Ecto neural progenitor cell (in vitro differentiated cells): Measurements from ENCODE around the gene LCE1E.

Experiments used
- DNase-seq: peaks from one replicate; pipeline ENCODE4 v3.0.0-alpha.2; 2018; ENCODE audit warnings: low spot score

Gene LCE1E, protein sequence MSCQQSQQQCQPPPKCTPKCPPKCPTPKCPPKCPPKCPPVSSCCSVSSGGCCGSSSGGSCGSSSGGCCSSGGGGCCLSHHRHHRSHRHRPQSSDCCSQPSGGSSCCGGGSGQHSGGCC

DNA sequence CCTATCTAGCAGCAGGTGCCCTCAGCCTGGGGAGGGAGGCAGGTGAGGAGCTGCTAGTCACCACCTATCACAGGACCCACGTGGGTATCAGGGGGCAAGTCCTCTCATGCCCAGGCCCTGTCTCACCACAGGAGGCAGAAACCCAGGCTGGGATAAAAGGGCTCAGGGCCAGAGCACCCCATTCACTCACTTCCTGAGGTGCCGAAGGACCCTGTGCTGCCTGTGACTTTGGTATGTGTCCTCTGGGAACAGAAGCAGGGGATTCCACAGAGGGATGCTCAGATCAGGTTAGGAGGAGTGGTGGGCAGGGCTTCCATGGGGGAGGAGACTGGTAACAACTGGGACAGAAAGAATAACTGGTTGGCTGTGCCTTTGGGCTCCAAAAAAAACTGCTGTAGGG, at the start of gene LCE1E:
Gene LCE1E (plus strand): TSS at position 181 of the 400 bp plus-strand sequence. CDS start 1,043 bp downstream, outside the sequence.
- no peak for DNase-seq

DNA sequence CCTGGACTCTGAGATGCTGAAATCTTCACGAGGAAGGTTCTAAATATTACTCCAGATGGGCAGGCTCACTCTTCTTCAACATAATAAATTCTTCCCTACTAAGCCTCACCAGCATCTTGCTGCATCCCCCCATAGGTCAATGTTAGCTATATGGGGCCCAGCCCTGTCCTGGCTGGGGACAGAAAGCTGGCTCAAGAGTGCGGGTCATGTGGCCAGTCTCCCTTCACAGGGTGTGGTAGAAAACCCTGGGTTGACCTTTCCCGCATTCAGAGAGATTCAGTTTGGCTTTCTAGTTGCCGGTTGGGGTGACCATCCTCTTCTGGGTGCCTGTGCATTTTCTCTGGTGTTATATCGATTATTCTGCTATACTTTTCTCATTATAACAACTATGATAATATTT, 48.1 kb upstream of the LCE1E start:
- DNase-seq = no peak

DNA sequence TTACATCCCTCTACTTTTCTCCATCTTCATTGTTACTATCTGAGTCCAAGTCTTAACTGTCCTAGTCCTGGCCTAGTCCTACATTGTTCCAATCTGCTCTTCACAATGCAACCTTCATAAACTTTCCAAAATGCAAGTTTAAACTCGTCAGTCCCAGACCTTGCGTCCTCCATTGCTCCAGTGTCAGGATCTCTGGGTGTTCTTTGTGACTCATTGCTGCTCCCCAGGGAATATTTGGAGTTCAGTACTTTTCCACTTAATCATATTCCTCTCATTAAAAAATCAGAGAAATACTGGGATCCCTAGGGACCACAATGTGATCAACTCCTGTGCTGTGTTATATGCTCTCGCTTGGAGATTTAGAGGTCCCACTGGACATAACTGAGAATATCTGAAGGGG, 46.2 kb upstream of the LCE1E start:
- DNase-seq = no peak

DNA sequence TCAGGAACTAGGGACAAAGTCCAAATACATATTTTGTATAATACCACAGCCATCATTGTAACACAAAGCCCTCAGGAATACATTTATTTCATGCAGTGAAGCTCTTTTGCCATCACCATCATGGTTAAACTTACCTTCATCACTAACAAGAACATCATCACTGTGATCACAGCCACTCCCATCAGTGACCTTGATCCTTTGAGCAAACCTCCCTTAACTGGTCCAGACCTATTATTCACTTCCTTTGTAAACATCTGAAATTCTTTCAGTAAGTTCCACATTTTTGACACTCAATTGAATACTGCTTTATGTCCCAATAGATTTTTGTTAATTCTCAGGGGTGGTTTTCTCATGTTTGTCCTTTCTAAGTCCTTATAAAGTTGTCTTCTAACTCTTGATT, 44.4 kb upstream of the LCE1E start:
- no peak for DNase-seq

DNA sequence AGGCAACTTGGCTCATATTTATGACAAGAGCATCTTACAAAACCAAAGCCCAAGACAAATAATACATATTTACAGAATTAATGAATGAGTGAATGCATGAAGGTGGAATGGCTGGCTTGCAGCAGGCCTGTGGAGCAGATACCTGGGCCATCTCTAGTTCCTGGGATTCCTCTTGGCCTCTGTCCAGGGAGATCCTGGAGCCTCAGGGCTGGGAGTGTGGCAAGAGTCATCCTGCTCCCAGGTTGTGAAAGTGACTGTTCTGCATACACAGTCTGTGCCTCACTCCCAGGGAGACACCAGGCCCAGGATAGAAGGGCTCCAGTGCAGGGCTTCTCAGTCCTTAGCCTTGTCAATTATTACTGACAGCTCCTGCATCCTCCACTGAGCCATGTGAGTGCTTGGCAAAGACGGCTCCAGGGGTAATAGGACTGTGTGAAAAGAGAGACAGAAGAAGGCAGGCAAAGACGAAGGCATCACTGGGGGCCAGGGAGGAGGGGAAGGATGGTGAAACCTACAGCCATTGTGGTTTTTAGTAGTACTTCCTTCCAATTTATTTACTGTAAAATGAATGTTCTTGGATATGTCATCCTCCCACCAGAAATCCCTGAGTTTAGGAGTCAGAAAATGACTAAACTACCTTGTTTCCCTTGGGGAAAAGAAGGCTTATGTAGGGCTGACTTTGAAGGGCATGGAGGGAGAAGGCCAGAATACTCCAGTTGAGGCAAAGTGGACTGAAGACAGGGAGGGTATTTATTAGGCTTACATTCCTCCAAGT, 42.5 kb upstream of the LCE1E start:
- no peak for DNase-seq

DNA sequence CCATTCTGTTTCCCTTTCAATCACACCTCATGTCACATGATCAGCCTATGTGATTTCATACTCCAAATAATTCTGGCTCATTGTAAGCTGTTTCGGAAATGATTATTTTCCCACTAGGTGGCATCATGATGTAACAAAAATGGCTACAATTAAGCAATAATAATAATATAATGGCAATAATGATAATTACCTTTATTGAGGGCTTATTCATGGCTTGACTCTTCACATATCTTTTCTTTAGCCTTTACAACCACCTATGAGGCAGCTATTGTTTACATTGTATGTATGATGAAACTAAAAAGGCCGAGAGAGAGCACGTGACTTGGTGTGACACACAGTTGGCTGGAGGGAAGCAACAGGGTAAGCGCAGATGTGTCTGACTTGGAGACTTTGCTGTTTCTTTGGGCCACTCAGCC, 40.8 kb upstream of the LCE1E start:
- no peak for DNase-seq

DNA sequence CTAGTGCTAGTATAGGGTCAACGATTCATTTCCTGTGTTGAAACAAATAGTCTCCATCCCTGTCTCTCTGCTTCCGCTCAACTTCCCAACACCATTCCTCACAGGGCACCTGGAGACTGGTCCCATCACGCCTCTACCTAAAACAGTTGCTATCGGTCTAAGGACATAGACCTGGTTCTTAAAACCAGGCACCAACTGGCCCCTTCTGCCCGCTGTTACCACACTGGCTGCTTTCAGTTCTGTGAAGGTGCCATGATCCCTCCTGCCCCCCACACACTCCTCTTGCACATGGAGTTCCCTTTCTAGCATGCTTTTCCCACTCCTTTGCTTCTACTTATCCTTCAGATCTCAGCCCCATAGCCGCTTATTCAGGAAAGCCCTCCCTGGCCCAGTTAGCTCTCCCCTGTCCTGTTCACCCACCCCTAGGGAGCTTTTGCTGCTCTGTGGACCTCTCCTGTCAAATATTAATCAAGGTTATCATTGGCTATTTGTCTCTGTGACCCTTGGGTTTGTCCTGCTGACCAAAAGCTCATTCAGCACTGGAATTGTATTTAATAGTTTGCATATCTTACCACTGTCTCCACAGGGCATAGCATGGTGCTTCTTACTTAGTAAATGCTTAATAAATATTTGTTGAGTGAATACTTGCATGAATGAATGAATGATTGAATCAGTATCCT, 40.2 kb upstream of the LCE1E start:
- no peak for DNase-seq

DNA sequence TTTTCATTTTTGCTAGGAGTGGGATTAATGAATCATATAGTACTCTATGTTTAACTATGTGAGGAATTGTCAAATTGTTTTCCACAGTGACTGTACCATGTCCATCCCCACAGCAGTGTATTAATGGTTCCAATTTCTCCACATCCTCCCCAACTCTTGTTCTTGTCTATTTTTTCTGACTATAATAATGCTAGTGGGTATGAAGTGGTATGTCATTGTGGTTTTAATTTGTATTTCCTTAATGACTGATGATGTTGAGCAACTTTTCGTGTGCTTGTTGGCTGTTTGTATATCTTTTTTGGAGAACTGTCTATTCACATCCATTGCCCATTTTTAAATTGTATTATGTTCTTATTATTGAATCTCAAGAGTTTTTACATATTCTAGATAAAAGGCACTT, 38.2 kb upstream of the LCE1E start:
- no peak for DNase-seq

DNA sequence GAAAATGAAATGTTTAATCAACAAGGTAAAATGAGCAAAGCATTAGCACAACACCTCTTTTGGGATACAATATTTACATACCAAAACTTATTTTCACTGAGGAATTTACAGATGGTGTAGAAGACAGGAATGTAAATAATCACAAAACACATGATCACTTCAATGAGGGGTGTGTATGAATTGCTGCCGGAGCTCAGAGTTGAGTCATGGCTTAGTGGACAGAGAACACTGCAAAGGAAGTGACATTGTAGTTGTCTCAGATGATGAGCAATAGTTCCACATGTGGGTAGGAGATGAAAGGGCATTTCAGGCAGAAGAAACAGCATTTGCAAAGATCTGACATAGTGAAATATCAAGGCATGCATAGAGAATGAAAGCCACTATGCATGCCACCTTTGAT, 33.8 kb upstream of the LCE1E start:
- no peak for DNase-seq

DNA sequence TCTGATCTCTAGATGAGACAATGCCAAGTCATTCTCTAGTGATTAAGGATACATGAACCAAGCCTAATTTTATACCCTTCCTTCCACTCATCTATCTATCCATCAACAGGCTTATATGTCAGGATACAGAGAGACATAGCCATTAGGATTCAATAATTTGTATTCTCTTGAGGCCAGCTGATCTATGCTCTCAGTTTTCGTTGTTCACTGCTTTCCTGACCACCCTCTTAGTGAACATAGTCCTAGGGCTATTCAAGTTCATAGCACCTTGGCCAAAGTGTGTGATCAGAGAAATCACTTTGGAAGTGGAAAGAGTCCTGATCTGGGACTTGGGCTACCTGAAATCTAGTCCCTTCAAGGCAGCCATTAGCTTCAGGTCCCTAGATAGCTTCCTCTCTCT, 32.5 kb upstream of the LCE1E start:
- DNase-seq = no peak

DNA sequence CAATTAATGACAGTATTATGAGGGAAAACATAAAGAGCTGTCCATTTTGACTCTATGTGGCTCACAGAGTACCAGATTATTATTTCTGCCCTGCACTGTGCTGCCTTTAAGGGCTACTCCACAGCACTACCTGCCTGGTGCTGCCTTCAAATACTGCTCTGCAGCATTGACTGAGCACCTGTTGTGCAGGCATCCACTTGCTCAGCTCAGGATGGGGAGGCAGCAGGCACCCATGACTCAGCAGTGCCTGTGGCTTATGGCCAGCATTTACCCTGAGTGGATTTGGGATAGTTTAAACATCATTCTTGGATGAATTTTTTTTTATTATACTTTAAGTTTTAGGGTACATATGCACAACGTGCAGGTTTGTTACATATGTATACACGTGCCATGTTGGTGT, 29.2 kb upstream of the LCE1E start:
- no peak for DNase-seq

DNA sequence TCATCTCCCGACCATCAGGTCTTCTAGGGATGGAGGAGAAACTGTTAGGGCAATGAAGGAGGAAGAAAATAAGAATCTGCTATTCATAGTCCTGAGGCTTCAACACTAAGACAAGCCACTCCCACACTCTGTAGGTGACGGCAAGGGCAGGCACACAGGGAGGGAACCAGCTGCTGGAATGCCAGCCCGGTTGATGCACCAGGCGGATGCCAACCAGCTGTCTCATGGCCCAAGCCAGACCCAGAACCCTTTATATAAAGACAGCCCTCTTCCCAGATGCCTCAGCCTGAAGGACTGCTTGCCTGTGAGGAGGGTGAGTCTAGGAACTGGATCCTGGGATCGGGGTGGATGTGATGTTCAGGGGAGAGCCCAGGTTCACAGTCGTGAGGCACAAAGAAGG, 28.3 kb upstream of the LCE1E start, which contains the start of gene KPRP:
Gene KPRP (plus strand): TSS at position 279 of the 400 bp plus-strand sequence. CDS start 1,564 bp downstream, outside the sequence.
- DNase-seq = no peak

DNA sequence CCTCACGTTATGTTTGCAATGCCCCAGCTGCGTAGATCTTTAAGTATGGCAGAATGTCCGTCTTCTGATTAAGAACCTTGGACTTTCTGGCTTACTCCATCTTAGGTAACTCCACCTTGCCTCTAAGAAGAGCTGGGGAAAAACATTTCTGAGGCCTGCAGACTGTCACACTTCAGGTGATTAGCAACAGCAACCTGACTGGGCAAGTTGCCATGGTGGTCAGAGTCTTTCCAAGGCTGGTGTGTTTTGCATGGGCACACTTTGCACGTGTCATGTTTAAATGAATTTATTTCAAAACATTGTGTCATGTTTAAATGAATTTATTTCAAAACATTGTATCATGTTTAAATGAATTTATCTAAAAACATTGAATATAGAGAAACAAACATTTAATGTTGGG, 27.4 kb upstream of the LCE1E start:
- no peak for DNase-seq

DNA sequence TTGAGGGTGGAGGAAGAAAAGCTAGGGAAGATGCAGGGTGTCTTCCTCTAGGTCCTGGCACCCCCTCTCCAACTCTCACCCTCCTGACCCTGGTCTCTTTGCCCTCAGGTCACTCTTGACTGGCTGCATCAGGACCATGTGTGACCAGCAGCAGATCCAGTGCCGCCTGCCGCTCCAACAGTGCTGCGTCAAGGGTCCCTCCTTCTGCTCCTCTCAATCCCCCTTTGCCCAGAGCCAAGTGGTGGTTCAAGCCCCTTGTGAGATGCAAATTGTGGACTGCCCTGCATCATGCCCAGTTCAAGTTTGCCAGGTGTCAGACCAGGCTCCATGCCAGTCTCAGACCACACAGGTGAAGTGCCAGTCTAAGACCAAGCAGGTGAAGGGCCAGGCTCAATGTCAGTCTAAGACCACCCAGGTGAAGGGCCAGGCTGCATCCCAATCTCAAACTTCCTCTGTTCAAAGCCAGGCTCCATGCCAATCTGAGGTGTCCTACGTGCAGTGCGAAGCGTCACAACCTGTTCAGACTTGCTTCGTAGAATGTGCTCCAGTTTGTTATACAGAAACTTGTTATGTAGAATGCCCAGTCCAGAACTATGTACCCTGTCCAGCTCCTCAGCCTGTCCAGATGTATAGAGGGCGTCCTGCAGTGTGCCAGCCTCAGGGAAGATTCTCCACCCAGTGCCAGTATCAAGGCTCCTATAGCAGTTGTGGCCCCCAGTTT, 26.4 kb upstream of the LCE1E start:
- no peak for DNase-seq

DNA sequence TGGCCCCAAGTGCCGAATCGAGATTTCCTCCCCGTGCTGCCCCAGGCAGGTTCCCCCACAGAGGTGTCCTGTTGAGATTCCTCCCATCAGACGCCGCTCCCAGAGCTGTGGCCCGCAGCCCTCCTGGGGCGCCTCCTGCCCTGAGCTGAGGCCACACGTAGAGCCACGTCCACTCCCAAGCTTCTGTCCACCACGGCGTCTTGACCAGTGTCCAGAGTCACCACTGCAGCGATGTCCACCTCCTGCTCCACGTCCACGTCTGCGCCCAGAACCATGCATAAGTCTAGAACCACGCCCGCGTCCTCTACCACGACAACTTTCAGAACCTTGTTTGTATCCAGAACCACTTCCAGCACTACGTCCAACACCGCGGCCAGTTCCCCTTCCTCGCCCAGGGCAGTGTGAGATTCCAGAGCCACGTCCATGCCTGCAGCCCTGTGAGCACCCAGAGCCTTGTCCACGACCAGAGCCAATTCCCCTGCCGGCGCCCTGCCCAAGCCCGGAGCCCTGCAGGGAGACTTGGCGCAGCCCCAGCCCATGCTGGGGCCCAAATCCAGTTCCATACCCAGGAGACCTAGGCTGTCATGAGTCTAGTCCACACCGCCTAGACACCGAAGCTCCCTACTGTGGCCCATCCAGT, 25.4 kb upstream of the LCE1E start:
- DNase-seq = no peak

DNA sequence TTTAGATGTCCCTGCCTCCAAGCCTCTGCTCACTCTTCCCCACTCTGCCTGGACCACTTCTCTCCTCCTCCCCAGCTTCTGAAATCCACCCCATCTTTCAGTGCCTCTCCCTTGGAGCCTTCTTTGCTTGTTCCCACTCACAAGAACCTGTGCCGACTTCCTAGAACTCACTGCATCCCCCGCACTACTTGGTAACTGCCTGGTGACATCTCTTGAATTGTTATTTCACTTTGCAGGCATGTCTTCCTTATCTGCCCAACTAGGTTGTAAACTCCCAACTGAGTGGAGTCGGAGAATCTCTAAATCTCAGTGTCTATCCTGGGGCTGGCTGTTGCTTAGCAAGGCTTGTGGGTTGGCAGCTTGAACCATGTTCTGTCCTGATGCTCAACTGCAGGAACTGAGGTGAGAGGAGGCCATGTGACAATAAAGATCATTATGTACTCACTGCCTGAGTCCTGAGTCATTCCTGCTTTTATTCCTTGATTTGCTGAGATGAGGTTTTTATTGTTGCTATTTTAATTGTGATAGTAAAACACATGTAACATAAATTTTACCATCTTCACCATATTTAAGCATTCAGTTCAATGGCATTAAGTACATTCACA, 24.3 kb upstream of the LCE1E start:
- no peak for DNase-seq

DNA sequence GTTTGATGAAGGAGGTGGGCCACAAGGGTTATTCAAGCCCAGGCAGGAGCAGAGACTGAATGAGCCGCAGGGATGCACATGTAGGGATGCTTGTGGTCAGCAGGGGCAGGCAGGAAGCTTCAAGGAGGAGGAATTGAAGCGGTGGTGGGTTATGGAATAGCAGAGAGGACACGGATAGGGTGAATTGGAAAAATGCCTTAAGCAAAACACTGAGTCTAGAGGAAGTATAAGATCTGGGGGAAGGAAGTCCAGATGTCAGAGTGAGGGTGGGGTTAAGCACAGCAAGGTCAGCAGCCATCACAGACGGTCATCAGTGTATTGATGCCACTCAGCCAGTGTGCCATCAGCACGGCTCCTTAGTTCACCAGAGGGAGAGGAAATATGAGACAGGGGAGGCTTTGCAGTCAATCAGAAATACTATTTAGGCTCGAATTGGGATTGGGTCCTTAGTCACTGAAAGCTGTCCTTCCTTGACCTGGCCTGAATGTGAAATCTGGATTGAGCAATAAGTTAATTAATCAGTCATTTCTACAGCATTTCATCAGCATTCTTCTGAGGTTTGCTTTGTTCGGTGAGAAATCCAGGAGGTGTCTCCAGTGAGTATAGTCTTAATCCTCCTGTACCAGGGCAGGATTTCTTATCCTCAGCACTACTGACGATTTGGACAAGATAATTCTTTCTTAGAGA, 17.1 kb upstream of the LCE1E start:
- DNase-seq = no peak

DNA sequence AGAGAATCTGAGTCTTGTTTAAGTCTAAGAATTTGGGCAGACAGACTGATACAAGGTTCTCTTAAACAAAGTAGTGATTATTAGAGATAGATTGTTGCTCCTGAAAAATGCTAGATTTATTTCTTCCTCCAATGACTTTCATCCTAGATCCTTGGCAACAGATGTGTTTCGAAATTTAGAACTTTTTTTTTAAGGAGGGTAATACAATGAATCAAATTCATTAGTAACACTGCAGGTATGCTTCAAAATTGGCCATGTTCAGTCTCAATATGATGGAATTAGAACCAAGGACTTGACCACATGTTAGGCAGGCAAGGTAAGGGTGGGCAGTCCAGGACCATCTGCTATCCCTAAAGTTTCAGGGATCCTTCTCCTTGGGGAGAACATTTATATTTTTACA, 15.6 kb upstream of the LCE1E start:
- no peak for DNase-seq

DNA sequence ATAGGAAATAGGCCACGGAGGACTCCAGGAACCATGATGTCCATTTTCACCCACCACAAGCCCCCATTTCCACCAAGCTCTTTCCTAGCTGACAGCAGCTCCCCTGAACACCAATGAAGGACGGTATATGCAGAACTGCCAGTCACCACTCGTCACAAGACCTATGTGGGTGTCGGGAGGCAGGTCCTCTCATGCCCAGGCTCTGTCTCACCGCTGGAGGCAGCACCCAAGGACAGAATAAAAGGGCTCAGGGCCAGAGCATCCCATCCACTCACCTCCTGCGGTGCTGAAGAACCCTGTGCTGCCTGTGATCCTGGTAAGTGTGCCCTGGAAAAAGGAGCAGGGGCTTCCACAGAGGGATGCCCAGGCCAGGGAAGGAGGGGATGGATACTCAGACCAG, 11.2 kb upstream of the LCE1E start, which contains the start of gene LCE1F:
Gene LCE1F (plus strand): TSS at position 266 of the 400 bp plus-strand sequence. CDS start 1,232 bp downstream, outside the sequence.
- DNase-seq = no peak

DNA sequence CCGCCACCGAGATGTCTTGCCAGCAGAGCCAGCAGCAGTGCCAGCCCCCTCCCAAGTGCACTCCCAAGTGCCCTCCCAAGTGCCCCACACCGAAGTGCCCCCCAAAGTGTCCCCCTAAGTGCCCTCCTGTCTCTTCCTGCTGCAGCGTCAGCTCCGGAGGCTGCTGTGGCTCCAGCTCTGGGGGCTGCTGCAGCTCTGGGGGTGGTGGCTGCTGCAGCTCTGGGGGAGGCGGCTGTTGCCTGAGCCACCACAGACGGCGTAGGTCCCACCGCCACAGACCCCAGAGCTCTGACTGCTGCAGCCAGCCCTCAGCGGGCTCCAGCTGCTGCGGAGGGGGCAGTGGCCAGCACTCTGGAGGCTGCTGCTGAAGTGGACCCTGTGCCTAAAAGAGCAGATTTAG, 9.7 kb upstream of the LCE1E start:
- no peak for DNase-seq

DNA sequence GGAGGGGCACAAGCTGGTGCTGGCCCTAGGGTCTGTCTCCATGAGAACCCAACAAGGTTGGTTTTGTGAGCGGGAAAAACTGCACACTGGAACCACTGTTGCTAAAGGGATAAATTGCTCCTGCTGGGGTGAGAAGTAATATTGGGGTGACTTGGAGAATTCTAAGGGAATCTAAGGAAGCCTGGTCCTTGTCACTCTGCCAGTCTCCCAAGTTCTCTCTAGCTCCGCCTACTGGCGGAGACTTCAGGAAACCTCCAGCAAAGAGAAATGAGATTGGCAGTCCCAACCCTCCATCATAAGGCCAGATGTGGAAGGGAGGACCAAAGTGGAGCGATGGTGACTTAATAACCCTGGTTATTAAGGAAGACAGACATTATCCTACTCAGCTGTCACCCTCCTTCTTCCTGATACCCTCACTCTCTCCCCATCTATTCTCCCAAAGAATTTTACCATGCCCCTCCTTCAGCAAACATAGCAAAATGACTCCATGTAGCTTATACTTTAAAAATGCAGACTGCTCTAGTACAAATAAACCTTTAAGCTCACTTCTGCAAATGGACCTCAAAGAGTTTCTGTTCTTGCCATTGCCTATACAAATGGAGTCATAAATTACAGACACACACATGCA, 8.4 kb upstream of the LCE1E start:
- no peak for DNase-seq
